AG10803 (cell line): ENCODE measurements around the gene TMEM101.

Source experiments
- DNase-seq: peaks from one replicate; pipeline ENCODE4 v3.0.0; 2010; ENCODE audit warnings: low read depth
- H3K4me3 ChIP-seq: 2 replicates; pipeline ENCODE4 v1.5.1; 2011; ENCODE audit warnings: mild to moderate bottlenecking, low read length, control low read depth
- CTCF ChIP-seq: conservative IDR thresholded peaks from 2 replicates; pipeline ENCODE4 v1.5.1; 2011; ENCODE audit warnings: mild to moderate bottlenecking, low read length, control low read depth, inconsistent platforms

The TMEM101 gene

GRCh38 chr17:44004761-44005526 is 9.8 kb downstream of the TMEM101 start:
- DNase-seq: no peak
- H3K4me3 ChIP-seq: peak overlapping the region; percentile 26
- TF ChIP-seq CTCF: no peak

- no peak for DNase-seq
- TF ChIP-seq CTCF: no peak
- H3K4me3 ChIP-seq: peak within 1 kb of the TSS; percentile 26
These were observed 10.5 kb downstream of the TMEM101 start, which contains the start of gene NAGS for GRCh38 chr17:44004077-44004760. TSS of gene NAGS (plus strand) at chr17:44004622. CDS start at chr17:44004664, 42 bp downstream.

GRCh38 chr17:44002141-44002848 is 12.5 kb downstream of the TMEM101 start:
- no peak for TF ChIP-seq CTCF
- peak; percentile 90 for DNase-seq
- no peak overlapping the region for H3K4me3 ChIP-seq

- DNase-seq: no peak
- TF ChIP-seq CTCF: no peak
- no peak overlapping the region for H3K4me3 ChIP-seq
These were observed 13.3 kb downstream of the TMEM101 start for GRCh38 chr17:44001461-44001920.

- no peak overlapping the region for H3K4me3 ChIP-seq
- no peak for TF ChIP-seq CTCF
- DNase-seq: no peak
These were observed 13.8 kb downstream of the TMEM101 start for GRCh38 chr17:44000871-44001460.

GRCh38 chr17:44000141-44000860 is 14.5 kb downstream of the TMEM101 start:
- no peak for DNase-seq
- no peak for TF ChIP-seq CTCF
- H3K4me3 ChIP-seq: no peak overlapping the region
